NCI-H2171 (cell line): ENCODE measurements around the gene CIC.
A peak's percentile ranks its signal among the peaks of the same experiment; 100 is the strongest.
"Not testable (repeated sequence)": the region's sequence is repeated elsewhere in the genome, so short reads cannot be mapped to it uniquely, and the experiment has no call there.

Experiments used
- DNase-seq: peaks from one replicate; lab custom pipeline; 2025; lab: John Stamatoyannopoulos, UW

The CIC gene

GRCh38 chr19:42255766-42256745, 13.0 kb upstream of the CIC start:
- peak; percentile 33 for DNase-seq

GRCh38 chr19:42257842-42258241, 11.2 kb upstream of the CIC start:
- not testable (repeated sequence) for DNase-seq

GRCh38 chr19:42261763-42262162, 7.3 kb upstream of the CIC start:
- no peak for DNase-seq

GRCh38 chr19:42266105-42266504, 2.9 kb upstream of the CIC start:
- DNase-seq, result not testable (repeated sequence)

GRCh38 chr19:42266928-42267603, 2.0 kb upstream of the CIC start:
- DNase-seq, result not testable (repeated sequence)

- DNase-seq, result no peak
Measured at GRCh38 chr19:42267644-42268141, 1.4 kb upstream of the CIC start.

GRCh38 chr19:42268142-42268703, 829 bp upstream of the CIC start:
- DNase-seq, result peak; percentile 99

- DNase-seq, result no peak
Measured at GRCh38 chr19:42269478-42270345, 660 bp downstream of the CIC start.

GRCh38 chr19:42270346-42271044, 1.4 kb downstream of the CIC start:
- DNase-seq, result no peak

- DNase-seq, result no peak
Measured at GRCh38 chr19:42271045-42271419, 2.0 kb downstream of the CIC start.

- DNase-seq, result no peak
Measured at GRCh38 chr19:42271861-42272534, 2.9 kb downstream of the CIC start.

- no peak for DNase-seq
Measured at GRCh38 chr19:42272535-42272897, 3.5 kb downstream of the CIC start.

GRCh38 chr19:42272989-42273406, 3.9 kb downstream of the CIC start:
- no peak for DNase-seq

GRCh38 chr19:42273407-42274064, 4.5 kb downstream of the CIC start:
- no peak for DNase-seq

- no peak for DNase-seq
Measured at GRCh38 chr19:42274065-42274682, 5.1 kb downstream of the CIC start.

- no peak for DNase-seq
Measured at GRCh38 chr19:42275103-42275502, 6.1 kb downstream of the CIC start.

GRCh38 chr19:42275517-42275916, 6.5 kb downstream of the CIC start:
- no peak for DNase-seq

GRCh38 chr19:42276284-42276683, 7.2 kb downstream of the CIC start:
- no peak for DNase-seq

- no peak for DNase-seq
Measured at GRCh38 chr19:42276821-42277220, 7.8 kb downstream of the CIC start.
